Mesenteric fat pad (tissue), 1 donor: ENCODE data around the gene HLA-DRA. TPM values are rescaled to one million over a fixed set of nuclear protein-coding genes. Genes with fewer than 3 reads are reported as not detected.

Source experiments
- DNase-seq: peaks from one replicate; pipeline ENCODE4 v3.0.0-alpha.2; 2020; ENCODE audit warnings: low spot score
- long read RNA-seq: library from polyadenylated mRNA; unstranded; transcript quantifications from one replicate; pipeline ENCODE4 v2.0.0, GENCODE V29; 2020
- total RNA-seq: library from RNA; stranded (reverse); fragmentation: NEBNext Ultra II Directional; extraction: Animal tissue kit (Norgen Biotek cat#: 25700); gene quantifications from one replicate; pipeline ENCODE4 v1.2.1, GENCODE V29; 2021
- donor health status: DM: yes; HTN: yes; CAD: no.

Gene HLA-DRA
- 174 TPM for total RNA-seq
- long read RNA-seq, transcript HLA-DRA-202 (5 exons, 1,280 nt) = major isoform, 314 of 329 reads
- long read RNA-seq, partial matches to known transcripts = 7 of 329 reads
- long read RNA-seq, other reads (novel, unspliced or antisense) = 8 of 329 reads

DNA sequence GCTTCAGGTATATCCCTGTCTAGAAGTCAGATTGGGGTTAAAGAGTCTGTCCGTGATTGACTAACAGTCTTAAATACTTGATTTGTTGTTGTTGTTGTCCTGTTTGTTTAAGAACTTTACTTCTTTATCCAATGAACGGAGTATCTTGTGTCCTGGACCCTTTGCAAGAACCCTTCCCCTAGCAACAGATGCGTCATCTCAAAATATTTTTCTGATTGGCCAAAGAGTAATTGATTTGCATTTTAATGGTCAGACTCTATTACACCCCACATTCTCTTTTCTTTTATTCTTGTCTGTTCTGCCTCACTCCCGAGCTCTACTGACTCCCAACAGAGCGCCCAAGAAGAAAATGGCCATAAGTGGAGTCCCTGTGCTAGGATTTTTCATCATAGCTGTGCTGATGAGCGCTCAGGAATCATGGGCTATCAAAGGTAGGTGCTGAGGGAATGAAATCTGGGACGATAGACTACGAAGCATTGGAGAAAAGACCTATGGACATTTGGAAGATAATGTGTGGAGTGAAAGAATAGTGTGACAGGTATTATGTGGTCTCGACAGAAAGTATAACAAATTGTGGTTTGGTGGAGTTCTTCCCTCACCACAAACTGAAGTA is at the start of gene HLA-DRA:
TSS of gene HLA-DRA (plus strand) at position 286 of the 613 bp plus-strand sequence. CDS start at position 350, 64 bp downstream.
- no peak for DNase-seq

DNA sequence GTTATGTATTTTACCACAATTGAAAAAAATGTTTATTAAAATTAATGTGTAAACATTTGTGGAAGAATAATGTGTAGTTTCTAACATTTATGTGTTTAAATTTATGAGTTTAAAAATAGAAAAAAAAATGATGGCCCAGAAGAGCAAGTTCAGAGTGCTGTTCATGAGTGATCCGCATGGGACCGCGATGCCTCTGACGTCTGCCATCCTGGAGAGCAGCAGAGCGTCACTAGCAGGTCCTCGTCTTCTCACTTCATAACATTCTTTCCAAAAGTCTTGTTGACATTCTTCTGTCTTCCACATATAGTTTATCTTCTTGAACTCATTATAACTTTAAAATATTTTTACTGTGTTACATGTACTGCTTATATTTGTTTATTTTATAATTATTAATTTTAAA is 48.2 kb upstream of the HLA-DRA start:
- DNase-seq = no peak

DNA sequence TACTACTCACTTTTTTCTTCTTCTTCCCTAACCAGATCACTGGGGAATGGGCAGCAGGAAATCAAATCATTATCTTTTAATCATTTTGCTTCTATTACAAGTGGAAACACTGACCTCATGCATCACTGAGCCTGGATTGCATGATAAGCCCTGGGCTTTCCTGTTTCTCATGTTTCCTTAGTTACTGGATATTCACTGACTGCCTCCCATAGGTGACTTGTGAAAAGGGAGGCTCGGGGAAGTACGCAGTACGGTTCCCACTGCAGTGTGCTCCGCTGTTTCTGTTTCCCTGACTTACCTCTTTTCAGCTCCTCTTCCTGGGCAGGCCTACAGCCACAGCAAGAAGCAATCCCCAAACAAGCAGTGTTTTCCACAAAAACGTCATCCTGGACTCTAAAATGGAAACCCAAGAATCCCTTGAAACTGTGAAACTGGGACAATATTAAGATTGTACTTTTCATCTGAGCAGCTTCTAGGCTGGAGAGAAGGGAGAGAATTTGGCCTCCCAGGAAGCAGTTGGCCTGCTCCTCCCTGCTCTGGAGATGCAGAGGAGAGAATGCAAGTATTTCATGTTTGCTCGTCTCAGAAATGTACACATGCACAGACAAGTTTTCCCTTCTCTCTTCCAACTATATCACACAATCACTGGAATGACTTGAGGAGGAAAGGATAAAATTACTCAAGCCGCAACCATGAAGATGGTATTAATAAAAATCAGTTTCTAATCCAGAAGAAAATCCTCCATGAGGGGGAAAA is 45.8 kb upstream of the HLA-DRA start:
- DNase-seq = no peak

DNA sequence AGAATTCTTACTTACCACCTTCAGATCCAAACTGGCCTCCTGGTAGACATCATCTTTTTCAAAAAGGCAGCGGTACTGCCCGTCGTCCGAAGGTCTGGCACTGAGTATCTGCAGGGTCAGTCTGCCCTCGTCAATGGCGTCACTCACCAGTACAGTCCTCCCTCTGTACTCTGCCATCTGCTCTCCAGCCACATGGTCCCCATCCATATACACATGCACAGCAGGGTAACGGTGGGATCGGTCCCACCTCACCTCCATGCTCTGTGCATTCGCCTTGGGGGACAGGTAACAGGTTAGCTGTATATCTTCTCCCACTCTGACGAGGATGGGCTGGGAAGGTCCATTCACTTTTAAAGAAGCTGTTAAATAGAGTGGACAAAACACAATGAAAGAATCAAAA is 43.7 kb upstream of the HLA-DRA start:
- no peak for DNase-seq

DNA sequence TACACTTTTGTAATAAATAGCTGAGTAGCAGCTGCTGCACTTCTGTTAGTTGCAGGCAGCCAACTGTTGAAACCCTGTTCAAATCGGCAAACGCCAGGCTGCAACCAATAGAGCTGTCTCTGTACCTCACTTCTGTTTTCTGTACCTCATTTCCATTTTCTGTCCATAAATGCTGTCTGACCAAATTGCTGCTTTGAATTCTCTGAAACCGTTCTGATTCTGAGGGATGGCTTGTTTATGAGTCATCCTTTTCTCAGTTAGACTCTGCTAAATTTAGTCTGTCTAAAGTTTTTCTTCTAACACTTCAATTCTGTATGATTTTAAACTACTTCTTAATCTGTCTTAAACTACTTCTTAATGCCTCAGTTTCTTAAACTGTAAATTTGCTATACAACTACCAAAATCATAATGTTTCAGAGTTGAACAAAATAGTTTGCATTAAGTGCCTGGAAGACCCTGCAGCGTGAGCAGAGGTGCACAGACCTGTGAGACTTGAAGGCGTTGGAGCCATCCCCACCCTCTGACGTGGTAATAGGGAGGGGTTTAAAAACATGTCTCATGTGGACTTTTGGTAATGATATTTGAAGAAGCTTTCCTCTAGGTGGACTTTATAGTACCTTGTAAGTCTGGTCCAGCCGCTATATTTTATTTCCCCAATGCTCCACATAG is 42.3 kb upstream of the HLA-DRA start:
- no peak for DNase-seq

DNA sequence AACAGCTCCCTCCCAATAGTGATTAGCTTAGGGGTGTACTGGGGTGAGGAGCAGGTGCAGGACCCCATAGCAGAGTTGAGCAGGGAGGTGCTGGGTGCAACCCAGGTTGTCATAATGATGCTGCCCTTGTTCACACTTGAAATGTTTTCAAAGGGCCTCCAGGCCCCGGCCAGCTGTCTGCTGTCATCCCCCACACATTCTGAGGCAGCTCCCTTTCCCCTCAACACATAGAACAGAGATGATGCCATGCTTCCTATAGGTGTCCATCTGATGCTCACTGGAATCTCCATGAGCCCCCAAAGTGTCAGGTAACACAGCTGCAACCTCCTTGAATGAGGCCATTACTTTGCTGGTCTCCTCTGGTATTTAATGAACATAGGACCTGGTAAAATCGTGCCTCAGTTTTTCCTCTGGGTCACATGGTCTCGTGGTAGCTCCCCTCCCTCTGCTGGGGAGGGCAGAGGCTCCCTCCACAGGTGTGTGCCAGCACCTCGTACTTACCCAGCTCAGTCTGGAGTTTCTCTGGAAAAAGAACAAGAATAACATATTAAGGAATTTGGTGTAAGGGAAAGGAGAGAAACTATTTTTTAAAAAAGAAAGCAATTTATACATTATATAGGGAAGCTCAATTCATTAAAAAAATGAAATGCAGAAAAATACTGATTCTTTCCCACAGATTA is 38.3 kb upstream of the HLA-DRA start:
- DNase-seq = no peak

DNA sequence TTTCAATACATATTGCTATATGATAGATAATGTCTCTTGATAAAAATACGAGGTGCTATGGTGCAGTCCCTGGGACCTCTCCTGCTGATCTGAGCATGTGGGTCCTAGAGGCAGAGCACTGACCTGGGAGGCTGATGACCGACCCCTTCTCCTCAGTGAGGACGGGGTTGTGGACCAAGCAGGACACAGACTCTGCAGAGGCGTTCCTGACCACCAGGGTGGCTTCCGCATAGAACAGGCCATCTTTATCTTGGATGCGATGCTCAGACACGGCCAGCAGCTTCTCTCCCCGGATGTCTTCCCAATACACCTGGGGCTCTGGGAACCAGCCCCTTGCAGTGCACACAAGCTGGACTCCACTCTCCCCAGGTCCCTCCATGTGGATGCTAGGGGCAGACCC is 36.9 kb upstream of the HLA-DRA start:
- DNase-seq = no peak

DNA sequence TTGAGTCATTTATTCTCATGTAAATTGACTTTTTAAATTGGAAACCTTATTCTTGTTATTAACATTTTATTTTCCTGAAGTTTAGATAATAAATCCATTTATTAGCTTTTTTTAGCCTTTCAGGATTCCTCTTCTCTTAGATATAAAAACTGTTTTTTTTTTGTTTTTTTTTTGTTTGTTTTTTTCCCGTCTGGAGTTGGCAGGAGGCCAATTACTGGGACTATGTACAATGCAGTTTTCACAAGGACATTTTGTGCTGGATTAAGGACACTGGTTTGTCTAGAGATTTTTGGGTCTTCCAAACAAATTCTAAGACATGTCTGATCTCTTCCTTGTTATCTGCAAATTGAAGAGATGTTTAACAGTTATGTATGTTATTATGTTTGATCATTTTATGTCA is 34.0 kb upstream of the HLA-DRA start:
- DNase-seq = no peak

DNA sequence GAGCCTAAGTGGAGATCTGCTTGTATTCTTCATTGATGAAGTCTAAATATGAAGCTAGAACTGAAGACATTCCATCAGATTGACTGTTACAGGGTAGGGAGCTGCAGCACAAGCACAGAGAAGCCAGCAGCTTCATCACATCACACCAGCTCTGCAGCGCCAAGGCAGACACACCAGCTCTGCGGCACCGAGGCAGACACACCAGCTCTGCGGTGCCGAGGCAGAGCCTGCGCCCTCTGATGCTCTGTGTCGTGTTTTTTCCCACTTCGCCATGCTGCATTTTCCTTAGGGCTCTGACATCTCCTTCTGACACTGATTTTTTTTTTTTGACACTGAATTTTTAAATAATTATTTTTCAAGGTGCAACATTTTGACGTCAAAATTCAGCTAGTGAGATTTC is 33.5 kb upstream of the HLA-DRA start:
- DNase-seq = no peak

DNA sequence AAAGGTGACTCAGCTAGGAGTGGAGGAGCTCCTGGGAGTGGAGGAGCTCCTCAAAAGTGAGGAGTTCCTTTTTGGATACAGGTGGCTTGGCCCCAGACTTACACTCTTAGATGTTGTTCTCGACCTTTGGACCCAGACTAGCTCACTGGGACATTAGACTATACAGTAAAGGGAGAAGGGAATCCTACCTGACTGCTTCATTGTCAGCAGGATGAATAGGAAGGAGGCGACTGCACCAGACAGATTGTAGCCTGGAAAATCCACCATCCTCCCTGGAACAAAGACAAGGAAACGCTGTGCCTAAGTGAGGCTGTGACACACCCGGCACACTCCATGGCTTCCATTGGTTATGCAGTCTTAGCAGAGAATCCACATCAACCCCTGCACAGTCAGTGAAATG is 32.8 kb upstream of the HLA-DRA start, which contains the start of gene BTNL2:
TSS of gene BTNL2 (minus strand) at position 325 of the 400 bp plus-strand sequence. CDS start at position 267, 58 bp downstream.
- DNase-seq = no peak

DNA sequence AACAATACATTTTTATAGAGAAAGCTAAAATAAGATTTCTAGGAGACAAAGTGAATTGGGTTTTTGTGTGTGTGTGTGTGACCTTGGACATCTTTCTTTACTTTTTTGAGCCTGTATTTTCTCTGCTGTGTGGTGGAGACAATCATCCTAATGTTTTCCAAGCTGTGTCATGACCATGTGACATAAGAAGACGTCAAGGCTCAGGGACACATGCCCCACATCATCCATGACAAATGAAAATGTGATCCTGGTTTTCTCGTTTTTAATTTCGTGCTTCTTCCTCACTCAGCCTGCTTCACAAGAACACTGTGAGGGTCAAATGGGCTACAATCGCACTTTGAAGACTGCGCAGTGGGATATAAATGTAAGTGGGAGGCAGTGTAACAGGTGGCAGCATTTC is 28.8 kb upstream of the HLA-DRA start:
- no peak for DNase-seq

DNA sequence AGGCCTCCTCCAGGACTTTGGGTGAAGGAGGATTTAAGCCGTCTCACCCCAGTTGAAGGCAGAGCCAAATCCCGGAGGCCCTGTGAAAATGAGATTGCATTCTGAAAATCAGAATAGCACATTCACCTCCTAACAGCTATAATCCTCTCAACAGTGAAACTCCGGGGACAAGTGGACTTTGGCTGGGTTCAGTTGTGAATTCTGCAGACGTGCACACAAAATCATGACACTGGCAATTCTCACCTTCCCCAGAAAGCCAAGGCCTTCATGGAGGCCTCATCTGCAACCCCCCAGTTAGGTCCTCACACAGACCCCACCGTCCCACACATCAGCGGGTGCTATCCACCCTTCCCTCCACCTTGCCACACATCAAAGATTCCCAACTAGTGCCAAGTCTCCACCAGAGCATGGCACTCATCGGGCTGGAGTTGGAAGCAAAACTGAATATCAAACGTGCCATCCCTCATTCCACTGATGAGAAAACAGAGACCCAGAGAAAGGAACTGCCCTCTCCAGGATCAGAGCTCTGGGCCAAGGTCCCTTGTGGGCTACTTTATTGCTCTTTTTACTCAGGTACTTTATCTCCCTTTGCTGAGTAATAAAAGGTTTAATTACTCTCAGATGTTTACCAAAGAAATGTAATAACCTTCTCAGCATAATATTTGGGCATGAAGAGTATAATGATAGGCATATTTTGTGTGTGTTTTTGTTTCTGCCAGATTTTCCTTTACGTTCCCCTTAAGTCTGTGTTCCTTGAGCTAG is 27.9 kb upstream of the HLA-DRA start:
- DNase-seq = no peak

DNA sequence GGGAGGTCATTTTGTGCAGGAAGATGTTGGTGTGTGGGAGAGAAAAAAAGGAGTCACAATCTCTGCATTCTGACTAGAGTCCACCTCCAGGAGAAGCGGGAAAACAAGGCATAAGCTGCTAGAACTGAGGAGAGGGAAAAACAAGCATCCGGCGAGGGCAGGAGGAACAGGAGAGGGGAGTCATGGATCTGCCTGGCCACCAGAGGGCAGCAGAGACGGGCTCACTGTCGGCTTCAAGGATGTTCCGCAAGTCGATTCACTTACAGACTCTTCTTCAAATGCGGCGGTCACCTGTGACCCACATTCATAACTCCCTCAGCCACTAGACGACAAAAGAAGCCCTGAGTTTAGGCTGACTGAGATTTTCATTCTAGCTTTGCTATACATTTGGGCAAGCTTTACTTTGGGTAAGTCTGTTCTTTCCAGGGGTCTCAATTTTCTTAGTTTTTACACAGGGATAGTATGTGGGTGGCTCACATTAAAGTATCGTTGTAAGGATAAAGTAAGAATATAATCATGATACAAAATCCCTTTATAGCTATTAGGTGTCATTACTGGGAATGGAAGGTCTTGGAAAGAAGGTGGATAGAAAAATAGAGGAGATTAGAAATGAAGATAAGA is 26.1 kb upstream of the HLA-DRA start:
- DNase-seq = no peak

DNA sequence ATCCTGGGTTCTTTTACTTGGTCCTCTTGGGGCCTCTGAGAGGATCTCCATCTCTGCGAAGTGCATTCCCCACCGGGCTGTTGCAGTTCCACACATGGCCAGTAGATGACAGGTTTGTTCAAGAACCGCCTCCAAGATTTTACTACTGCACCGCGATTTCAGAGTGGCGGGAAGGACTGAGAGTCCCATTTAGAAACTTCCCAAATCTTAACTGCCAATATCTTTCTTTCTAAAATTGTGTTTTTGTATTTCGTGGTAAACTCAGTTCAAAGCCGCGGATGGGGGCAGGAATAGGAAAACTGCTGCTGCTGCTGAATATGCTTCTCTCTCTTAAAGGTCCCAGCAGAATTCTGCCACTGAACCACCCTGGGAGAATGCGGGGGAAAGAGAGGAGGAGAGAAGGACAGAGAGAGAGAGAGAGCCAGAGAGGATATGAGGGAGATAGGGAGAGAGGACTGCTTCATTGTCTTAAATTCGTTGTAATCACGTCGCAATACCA is 24.1 kb upstream of the HLA-DRA start:
- no peak for DNase-seq

DNA sequence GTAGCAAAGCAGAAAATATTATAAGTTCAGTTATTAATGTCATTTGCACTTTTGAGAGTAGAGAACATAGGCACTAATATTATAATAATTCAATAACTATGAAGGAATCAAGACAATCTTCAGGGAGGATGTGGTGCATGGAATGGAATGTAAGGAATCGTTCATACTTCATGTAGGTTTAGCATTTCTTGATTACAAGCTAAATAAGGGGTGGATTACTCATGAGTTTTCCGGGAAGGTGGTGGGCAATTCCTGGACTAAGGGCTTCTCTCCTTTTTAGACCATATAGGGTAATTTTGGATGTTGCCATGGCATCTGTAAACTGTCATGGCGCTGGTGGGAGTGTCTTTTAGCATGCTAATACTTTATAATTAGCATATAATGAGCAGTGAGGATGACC is 23.7 kb upstream of the HLA-DRA start:
- no peak for DNase-seq

DNA sequence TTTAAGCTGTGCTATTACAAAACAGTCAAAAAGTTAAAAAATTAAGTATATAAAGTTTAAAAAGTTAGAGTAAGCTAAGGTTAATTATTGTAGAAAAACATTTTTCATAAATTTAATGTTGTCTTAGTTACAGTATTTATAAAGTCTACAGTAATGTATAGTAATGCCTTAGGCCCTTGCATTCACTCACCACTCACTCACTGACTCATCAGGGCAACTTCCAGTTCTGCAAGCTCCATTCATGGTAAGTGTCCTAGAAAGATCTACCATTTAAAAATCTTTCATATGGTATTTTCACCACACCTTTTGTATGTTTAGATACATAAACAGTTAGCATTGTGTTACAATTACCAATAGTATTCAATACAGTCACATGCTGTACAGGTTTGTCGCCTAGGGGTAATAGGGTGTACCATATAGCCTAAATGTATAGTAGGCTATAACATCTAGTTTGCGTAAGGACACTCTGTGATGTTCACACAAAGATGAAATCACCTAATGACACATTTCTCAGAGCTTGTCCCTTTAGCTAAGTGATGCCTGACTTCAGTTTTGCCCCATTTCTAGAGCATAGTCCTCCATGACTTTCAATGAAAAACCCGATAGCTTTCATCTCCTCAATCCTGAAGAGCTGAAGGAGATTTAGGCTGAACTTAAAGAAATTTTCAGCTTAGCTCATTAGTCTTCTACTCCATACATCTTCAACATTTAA is 14.9 kb upstream of the HLA-DRA start:
- DNase-seq = no peak

DNA sequence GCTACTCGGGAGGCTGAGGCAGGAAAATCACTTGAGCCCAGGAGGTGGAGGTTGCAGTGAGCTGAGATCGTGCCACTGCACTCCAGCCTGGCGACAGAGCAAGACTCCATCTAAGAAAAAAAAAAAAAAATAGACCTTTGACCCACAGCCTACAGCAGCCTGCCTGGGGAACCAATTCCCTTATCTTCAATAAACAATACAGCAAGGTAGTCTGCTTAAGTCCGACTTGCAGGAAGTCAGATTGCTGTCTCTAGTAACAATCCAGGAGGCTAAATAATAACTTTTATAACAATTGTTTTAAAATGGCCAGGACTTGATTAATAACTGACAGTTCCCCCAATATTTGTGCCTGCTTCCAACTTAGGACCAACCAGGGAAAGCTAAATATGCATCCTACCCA is 13.3 kb upstream of the HLA-DRA start:
- DNase-seq = no peak

DNA sequence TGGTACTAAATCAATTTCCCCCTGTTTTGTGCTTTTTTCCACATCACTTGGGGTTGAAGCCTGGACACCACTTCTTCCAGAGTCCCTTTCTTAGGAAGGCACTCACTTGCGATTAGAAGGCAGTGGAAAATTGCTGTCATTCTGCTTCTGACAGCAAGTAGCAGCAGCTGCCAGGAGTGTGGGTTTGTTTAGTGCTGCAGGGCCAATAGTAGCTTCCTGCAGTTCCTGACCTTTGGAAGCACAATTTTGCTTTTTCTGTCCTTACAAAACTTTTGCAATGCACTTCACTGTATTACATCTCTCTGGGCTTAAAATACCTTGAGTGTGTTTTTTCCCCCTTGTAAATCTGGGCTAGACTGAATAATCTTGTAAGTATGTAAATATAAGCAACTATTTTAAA is 12.5 kb upstream of the HLA-DRA start:
- no peak for DNase-seq

DNA sequence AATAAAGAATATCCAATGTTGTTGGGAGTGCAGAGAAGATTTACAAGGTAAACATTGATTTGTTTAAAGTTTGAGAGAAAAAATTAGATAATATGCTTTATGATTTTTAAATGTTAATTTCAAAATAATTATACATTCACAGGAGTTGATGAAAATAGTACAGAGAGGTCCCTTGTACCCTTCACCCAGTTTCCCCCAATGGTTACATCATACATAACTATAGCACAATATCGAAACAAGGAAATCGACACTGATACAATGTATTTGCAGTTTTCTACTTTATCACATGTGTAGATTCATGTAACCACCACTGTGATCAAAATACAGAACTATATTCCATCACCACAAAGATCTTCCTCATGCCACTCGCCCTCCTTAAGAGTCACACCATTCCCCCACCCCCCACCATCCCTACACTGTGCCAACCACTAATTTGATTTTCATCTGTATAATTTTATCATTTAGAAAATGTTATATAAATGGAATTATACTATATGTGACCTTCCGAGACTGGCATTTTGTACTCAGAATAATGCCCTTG is 11.7 kb upstream of the HLA-DRA start:
- DNase-seq = no peak
